IMR-90 (cell line): ENCODE measurements around the gene DVL2. TPM values are rescaled to one million over a fixed set of nuclear protein-coding genes. Genes with fewer than 3 reads are reported as not detected.
A peak's percentile ranks its signal among the peaks of the same experiment; 100 is the strongest.

Experiments used
- ATAC-seq: fragments of 200-7000 bp; cut with Tn5 transposase; 2 replicates; pipeline ENCODE4 v1.9.1; 2020; ENCODE audit warnings: low read depth, mild to moderate bottlenecking, moderate library complexity
- BruUV-seq: library from RNA; stranded (reverse); fragments of 400-500 nt; replicated peaks from 2 replicates; lab custom pipeline; 2021; lab: Mats Ljungman, UMichigan
- CTCF ChIA-PET: fragments of 300-600 bp; formaldehyde crosslinking; extraction: SDS; loops from one replicate; lab custom pipeline; 2021; ENCODE audit warnings: antibody characterized with exemption; lab: Yijun Ruan, JAX
- POLR2A ChIA-PET: fragments of 300-600 bp; sonication (Branson Sonifier 250); formaldehyde crosslinking; loops from one replicate; lab custom pipeline; 2022; ENCODE audit warnings: antibody characterized with exemption; ENCODE audit not compliant: unreplicated experiment; lab: Charles Lee
- DNase-seq: peaks from one replicate; pipeline ENCODE4 v3.0.0; 2013
- H2AFZ ChIP-seq: replicated peaks from 2 replicates; pipeline ENCODE3; 2013; ENCODE audit warnings: low read length, mild to moderate bottlenecking; ENCODE audit not compliant: poor library complexity
- H2AK5ac ChIP-seq: 2 replicates; pipeline ENCODE4 v1.6.1; 2013; ENCODE audit warnings: low read depth, low read length, inconsistent platforms
- H2AK9ac ChIP-seq: replicated peaks from 2 replicates; pipeline ENCODE3; 2013; ENCODE audit warnings: mild to moderate bottlenecking, low read depth, low read length, moderate library complexity; ENCODE audit not compliant: poor library complexity
- H2BK120ac ChIP-seq: 2 replicates; pipeline ENCODE4 v1.6.1; 2013; ENCODE audit warnings: low read depth, low read length, inconsistent platforms
- H2BK15ac ChIP-seq: 3 replicates; pipeline ENCODE4 v1.6.1; 2013; ENCODE audit warnings: low read depth, low read length, inconsistent platforms
- H2BK20ac ChIP-seq: 2 replicates; pipeline ENCODE4 v1.6.1; 2013; ENCODE audit warnings: low read depth, mild to moderate bottlenecking, inconsistent platforms, low read length, moderate library complexity
- H2BK5ac ChIP-seq: 2 replicates; pipeline ENCODE4 v1.6.1; 2013; ENCODE audit warnings: mild to moderate bottlenecking, low read depth, low read length, inconsistent platforms; ENCODE audit not compliant: poor library complexity, severe bottlenecking
- H3K14ac ChIP-seq: replicated peaks from 2 replicates; pipeline ENCODE4 v1.6.1; 2013; ENCODE audit warnings: low read depth, low read length, inconsistent platforms
- H3K18ac ChIP-seq: 2 replicates; pipeline ENCODE4 v1.6.1; 2013; ENCODE audit warnings: low read depth, low read length, control low read depth
- H3K23ac ChIP-seq: 2 replicates; pipeline ENCODE4 v1.6.1; 2013; ENCODE audit warnings: low read depth, low read length, inconsistent platforms
- H3K27ac ChIP-seq: 2 replicates; pipeline ENCODE4 v1.5.1; 2013; ENCODE audit warnings: mild to moderate bottlenecking, control low read depth, low read length; ENCODE audit not compliant: insufficient read depth
- H3K27me3 ChIP-seq: 2 replicates; pipeline ENCODE4 v1.6.1; 2013; ENCODE audit warnings: low read length; ENCODE audit not compliant: control insufficient read depth, insufficient read depth
- H3K36me3 ChIP-seq: 2 replicates; pipeline ENCODE4 v1.6.1; 2013; ENCODE audit warnings: low read length, mixed read lengths; ENCODE audit not compliant: control insufficient read depth, insufficient read depth
- H3K4ac ChIP-seq: 2 replicates; pipeline ENCODE4 v1.6.1; 2013; ENCODE audit warnings: low read depth, low read length, inconsistent platforms
- H3K4me1 ChIP-seq: 2 replicates; pipeline ENCODE4 v1.6.1; 2013; ENCODE audit warnings: low read length, mixed read lengths; ENCODE audit not compliant: control insufficient read depth, insufficient read depth
- H3K4me2 ChIP-seq: 2 replicates; pipeline ENCODE4 v1.6.1; 2013; ENCODE audit warnings: low read depth, mild to moderate bottlenecking, control low read depth, low read length, moderate library complexity
- H3K4me3 ChIP-seq: 2 replicates; pipeline ENCODE4 v1.5.1; 2013; ENCODE audit warnings: low read depth, mild to moderate bottlenecking, control low read depth, low read length, moderate library complexity; ENCODE audit not compliant: insufficient read depth
- H3K56ac ChIP-seq: 2 replicates; pipeline ENCODE4 v1.6.1; 2013; ENCODE audit warnings: low read length, inconsistent platforms; ENCODE audit not compliant: insufficient read depth; ENCODE audit errors: extremely low read depth
- H3K79me1 ChIP-seq, 2 experiments: 2 replicates each; pipeline ENCODE4 v1.6.1; 2013; ENCODE audit warnings: low read length in 2 of 2, inconsistent platforms in 1 of 2, low read depth in 1 of 2
- H3K9ac ChIP-seq: 2 replicates; pipeline ENCODE4 v1.6.1; 2013; ENCODE audit warnings: low read depth, low read length, control low read depth
- H3K9me1 ChIP-seq: 2 replicates; pipeline ENCODE4 v1.6.1; 2013; ENCODE audit warnings: low read length, inconsistent platforms; ENCODE audit not compliant: insufficient read depth
- H3K9me3 ChIP-seq: 2 replicates; pipeline ENCODE4 v1.6.1; 2013; ENCODE audit warnings: low read length; ENCODE audit not compliant: control insufficient read depth, insufficient read depth
- H4K20me1 ChIP-seq: 2 replicates; pipeline ENCODE4 v1.6.1; 2013; ENCODE audit warnings: low read length, inconsistent platforms; ENCODE audit not compliant: insufficient read depth
- H4K5ac ChIP-seq: 2 replicates; pipeline ENCODE4 v1.6.1; 2013; ENCODE audit warnings: mild to moderate bottlenecking, low read depth, low read length, control low read depth
- H4K8ac ChIP-seq, 2 experiments: 2 replicates each; pipeline ENCODE4 v1.6.1; 2013; ENCODE audit warnings: low read depth in 2 of 2, low read length in 2 of 2, control low read depth in 1 of 2, inconsistent platforms in 1 of 2
- H4K91ac ChIP-seq: 2 replicates; pipeline ENCODE4 v1.6.1; 2013; ENCODE audit warnings: low read depth, low read length, inconsistent platforms; ENCODE audit not compliant: insufficient read depth
- MAZ ChIP-seq: IDR thresholded peaks from 2 replicates; pipeline ENCODE4 v1.6.1; 2012; ENCODE audit warnings: low read depth, mild to moderate bottlenecking, low read length, improper control_type of control experiment, moderate library complexity, borderline replicate concordance
- NFE2L2 ChIP-seq: fragments of 150-350 bp; IDR thresholded peaks from 2 replicates; pipeline ENCODE4 v1.6.1; 2016; ENCODE audit warnings: low read depth, mild to moderate bottlenecking, low read length
- RAD21 ChIP-seq: IDR thresholded peaks from 2 replicates; pipeline ENCODE4 v1.6.1; 2012; ENCODE audit warnings: low read length, improper control_type of control experiment
- SMC3 ChIP-seq: fragments of 150-350 bp; IDR thresholded peaks from 2 replicates; pipeline ENCODE4 v1.6.1; 2016; ENCODE audit warnings: low read depth, mild to moderate bottlenecking, antibody characterized with exemption, low read length, moderate library complexity
- USF2 ChIP-seq: fragments of 150-350 bp; IDR thresholded peaks from 2 replicates; pipeline ENCODE4 v1.6.1; 2017; ENCODE audit warnings: mild to moderate bottlenecking, antibody characterized with exemption, low read length, low read depth
- WGBS, 2 experiments: methylation state at CpG; one replicate each; pipeline versions ENCODE4 v1.1.5 to v1.1.7; 2013; ENCODE audit warnings: missing lambda C conversion rate in 2 of 2; ENCODE audit not compliant: insufficient read length in 1 of 2; ENCODE audit errors: extremely low coverage in 2 of 2; 5-methylcytosine and 5-hydroxymethylcytosine counted together
- dilution Hi-C: fragments of 300-500 bp; cut with HindIII; formaldehyde crosslinking; loops from one replicate; pipeline ENCODE4 v1.14.3; 2018; ENCODE audit warnings: low sequenced_read_pairs; ENCODE audit not compliant: unreplicated experiment
- in situ Hi-C: fragments of 300-500 bp; cut with MboI; formaldehyde crosslinking; loops from 3 replicates; pipeline ENCODE4 v1.14.3; 2019; ENCODE audit warnings: low sequenced_read_pairs, inconsistent platforms, mixed read lengths
- intact Hi-C: fragments of 100-400 bp; cut with micrococcal nuclease; formaldehyde crosslinking; loops from 2 replicates; pipeline ENCODE4 v1.10.0; 2022
- polyA plus RNA-seq, 3 experiments: library from polyadenylated mRNA; depleted of rRNA; stranded (reverse); fragments of >200 nt; gene quantifications; 2 replicates each; pipeline ENCODE4 v1.2.3, GENCODE V29; 2012; ENCODE audit warnings: low replicate concordance in 1 of 3
- total RNA-seq: library from RNA; depleted of rRNA; stranded (reverse); fragments of >200 nt; gene quantifications from 2 replicates; pipeline ENCODE4 v1.2.3, GENCODE V29; 2012
- TF ChIP-seq, protein P1 (sequence below): conservative IDR thresholded peaks from 2 replicates; pipeline ENCODE4 v1.5.1; 2012; ENCODE audit warnings: mild to moderate bottlenecking, low read depth, low read length, improper control_type of control experiment

DVL2 gene
- total and polyA plus RNA-seq, 2 of the 4 experiments (the other 2 are of a cell fraction): 11.8 to 21.3 TPM

GRCh38 chr17:7177191-7177953 is 56.9 kb downstream of the DVL2 start:
- peak overlapping the region; percentile 80 for H2AK9ac ChIP-seq
- peak overlapping the region; percentile 79 for H3K14ac ChIP-seq
- H3K18ac ChIP-seq: peak overlapping the region; percentile 22
- no peak overlapping the region; the same call in 2 of the 3 replicates for H2BK15ac ChIP-seq
- H2AK5ac ChIP-seq: 0 out of 2 replicates have a peak overlapping the region, but pooled peaks have one; percentile 13
- intact Hi-C loops (loop anchor here (1.0 to 2.0 kb wide), 2 partner anchors 41 to 125 kb away; no protein-coding TSS in a partner anchor), in situ Hi-C loops (no loop called here), dilution Hi-C loops (no loop called here)
- peak overlapping the region; percentile 80 to 83; a peak in 3 of 4 replicates for H4K8ac ChIP-seq
- H2BK5ac ChIP-seq: no peak overlapping the region
- peak overlapping the region; percentile 75 for H3K9ac ChIP-seq
- no peak overlapping the region for H2BK20ac ChIP-seq
- H3K4me1 ChIP-seq: peaks cover 2% of the 10 kb centered on the region; the same call in 1 of the 2 replicates
- no peaks in the 10 kb centered on the region for H3K79me1 ChIP-seq
- H4K5ac ChIP-seq: peak overlapping the region; percentile 57
- H3K9me1 ChIP-seq: peaks cover 13% of the 10 kb centered on the region; the same call in 1 of the 2 replicates
- H2BK120ac ChIP-seq: peak overlapping the region; percentile 60; the same call in 1 of the 2 replicates
- H4K91ac ChIP-seq: peak overlapping the region; percentile 31
- peak overlapping the region; percentile 93 for H3K4me2 ChIP-seq
- H3K36me3 ChIP-seq: no peaks in the 10 kb centered on the region
- peak overlapping the region; percentile 21; the same call in 1 of the 2 replicates for H3K27ac ChIP-seq
- H3K4ac ChIP-seq: peak overlapping the region; percentile 84
- peak overlapping the region; percentile 59 for H3K4me3 ChIP-seq
- peak overlapping the region; percentile 89; the same call in 1 of the 2 replicates for H3K23ac ChIP-seq
- H3K56ac ChIP-seq: no peak overlapping the region
- H4K20me1 ChIP-seq: peaks cover 3% of the 10 kb centered on the region; the same call in 1 of the 2 replicates
- ChIA-PET CTCF (interaction anchor here (0.9 to 2.5 kb wide), 8 partner anchors 10 to 132 kb away, joined by 3 to 10 read pairs (median 4); no protein-coding TSS in a partner anchor), POLR2A (no interaction called here)
- WGBS, 2 experiments: 0% methylated on average over 6 of the region's 31 CpGs; no CpG with 5 or more reads in 1 of the 2 experiments
- TF ChIP-seq, protein P1, sequence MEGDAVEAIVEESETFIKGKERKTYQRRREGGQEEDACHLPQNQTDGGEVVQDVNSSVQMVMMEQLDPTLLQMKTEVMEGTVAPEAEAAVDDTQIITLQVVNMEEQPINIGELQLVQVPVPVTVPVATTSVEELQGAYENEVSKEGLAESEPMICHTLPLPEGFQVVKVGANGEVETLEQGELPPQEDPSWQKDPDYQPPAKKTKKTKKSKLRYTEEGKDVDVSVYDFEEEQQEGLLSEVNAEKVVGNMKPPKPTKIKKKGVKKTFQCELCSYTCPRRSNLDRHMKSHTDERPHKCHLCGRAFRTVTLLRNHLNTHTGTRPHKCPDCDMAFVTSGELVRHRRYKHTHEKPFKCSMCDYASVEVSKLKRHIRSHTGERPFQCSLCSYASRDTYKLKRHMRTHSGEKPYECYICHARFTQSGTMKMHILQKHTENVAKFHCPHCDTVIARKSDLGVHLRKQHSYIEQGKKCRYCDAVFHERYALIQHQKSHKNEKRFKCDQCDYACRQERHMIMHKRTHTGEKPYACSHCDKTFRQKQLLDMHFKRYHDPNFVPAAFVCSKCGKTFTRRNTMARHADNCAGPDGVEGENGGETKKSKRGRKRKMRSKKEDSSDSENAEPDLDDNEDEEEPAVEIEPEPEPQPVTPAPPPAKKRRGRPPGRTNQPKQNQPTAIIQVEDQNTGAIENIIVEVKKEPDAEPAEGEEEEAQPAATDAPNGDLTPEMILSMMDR: peak; percentile 90
- TF ChIP-seq NFE2L2 (no peak), USF2 (no peak), RAD21 (peak; percentile 77), SMC3 (peak; percentile 50; the same call in 1 of the 2 replicates), MAZ (peak; percentile 77; the same call in 1 of the 2 replicates)
- no TSS peak for BruUV-seq
- H2AFZ ChIP-seq: peak overlapping the region; percentile 96
- DNase-seq (peak; percentile 64), ATAC-seq (peak; percentile 93)
- H3K27me3 ChIP-seq: no peaks in the 10 kb centered on the region
- no peaks in the 10 kb centered on the region for H3K9me3 ChIP-seq
